Fibroblast of peridontal ligament (primary cell): ENCODE data around the gene GLI3.
"Not testable (repeated sequence)": the region's sequence is repeated elsewhere in the genome, so short reads cannot be mapped to it uniquely, and the experiment has no call there.

Experiments used
- DNase-seq: peaks from one replicate; pipeline ENCODE4 v3.0.0-alpha.2; 2010; ENCODE audit errors: extremely low read depth

The GLI3 gene

GRCh38 chr7:42212541-42213090 lies 24.4 kb downstream of the GLI3 start:
- DNase-seq = no peak

- no peak for DNase-seq
Measured at GRCh38 chr7:42211938-42212337, 25.1 kb downstream of the GLI3 start.

- no peak for DNase-seq
Measured at GRCh38 chr7:42210779-42211178, 26.2 kb downstream of the GLI3 start.

- no peak for DNase-seq
Measured at GRCh38 chr7:42210333-42210732, 26.7 kb downstream of the GLI3 start.

GRCh38 chr7:42209085-42209484 lies 27.9 kb downstream of the GLI3 start:
- DNase-seq = not testable (repeated sequence)

DNA sequence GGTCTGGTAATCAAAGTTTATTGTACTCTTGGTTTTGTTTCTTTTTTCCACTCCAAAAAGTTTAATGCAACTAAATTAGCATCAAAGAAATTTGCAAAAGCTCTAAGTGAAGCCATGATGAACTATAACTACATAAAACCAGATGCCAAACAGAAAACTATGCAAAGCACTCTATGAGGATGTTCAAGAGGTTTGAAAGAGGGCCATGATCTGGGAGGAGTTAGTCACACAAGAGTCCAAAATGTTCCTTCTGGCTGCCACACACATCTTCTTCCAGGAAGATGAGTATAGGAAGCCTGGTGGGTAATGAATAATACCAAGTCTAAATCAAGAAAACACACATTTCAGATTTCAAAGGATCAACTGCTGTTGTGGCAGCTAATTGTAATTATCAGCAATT lies 28.4 kb downstream of the GLI3 start:
- DNase-seq = peak; percentile 53

GRCh38 chr7:42207420-42207819 lies 29.6 kb downstream of the GLI3 start:
- no peak for DNase-seq

DNA sequence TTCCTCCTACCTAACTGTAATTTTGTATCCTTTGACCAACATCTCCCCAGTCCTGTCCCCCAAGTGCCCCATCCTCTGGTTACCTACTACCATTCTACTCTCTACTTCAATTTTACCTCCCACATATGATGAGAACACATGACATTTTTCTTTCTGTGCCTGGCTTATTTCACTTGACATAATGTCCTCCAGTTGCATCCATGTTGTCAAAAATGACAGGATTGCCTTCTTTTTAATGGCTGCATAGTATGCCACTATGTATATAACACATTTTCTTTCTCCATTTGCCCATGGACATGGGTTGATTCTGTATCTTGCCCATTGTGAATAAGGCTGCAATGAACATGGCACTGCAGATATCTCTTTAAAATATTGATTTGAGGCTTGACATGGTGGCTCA lies 33.7 kb downstream of the GLI3 start:
- DNase-seq = no peak

DNA sequence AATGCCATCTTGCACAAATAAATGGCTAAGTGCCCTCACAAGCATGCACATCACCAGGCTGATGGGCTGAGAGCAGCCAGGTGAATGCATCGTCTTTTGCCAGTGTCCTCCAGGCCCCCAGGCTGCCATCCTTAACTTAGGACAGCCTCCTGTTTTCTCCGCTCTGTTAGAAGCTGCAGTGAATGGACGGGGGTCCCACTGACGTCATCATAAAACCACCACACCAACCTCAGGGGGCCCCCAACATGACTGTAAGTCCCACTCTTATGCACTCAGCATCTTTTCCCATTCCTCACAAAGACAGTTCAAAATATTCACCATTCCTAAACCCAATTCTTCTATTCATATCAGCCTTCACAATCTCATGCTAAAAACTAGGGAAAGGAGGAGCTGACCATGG lies 34.4 kb downstream of the GLI3 start:
- no peak for DNase-seq

DNA sequence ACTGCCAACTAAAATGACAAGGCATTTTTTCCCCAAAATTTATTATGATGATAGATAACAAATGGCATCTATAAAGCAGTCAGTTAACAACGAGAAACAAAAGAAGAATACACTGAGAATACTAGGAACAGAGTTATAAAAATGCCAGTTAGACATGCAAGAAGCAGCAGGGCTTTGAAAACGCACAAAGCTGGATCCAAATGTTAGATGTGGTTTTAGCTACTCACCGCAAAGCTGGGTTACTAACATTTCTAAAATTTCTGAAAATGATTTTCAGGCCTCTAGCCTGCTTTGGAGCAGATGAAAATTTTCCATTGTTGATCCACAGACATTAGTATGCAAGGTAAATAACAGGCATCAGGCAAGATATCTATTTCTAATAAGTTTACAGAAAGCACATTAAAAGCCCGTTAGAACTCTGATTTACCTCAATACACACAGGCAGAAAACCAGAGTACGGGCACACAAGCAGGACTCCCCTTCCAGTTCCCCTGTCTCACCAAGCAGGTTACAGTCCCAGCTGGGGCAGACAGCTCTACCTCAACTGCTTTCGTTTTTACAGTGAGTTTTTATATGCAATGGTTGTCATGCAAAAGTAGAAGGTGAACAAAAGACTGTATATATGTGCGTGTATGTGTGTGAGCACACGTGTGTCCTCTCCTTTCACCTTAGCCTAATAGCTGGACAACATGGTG lies 37.9 kb downstream of the GLI3 start:
- DNase-seq = peak; percentile 86

DNA sequence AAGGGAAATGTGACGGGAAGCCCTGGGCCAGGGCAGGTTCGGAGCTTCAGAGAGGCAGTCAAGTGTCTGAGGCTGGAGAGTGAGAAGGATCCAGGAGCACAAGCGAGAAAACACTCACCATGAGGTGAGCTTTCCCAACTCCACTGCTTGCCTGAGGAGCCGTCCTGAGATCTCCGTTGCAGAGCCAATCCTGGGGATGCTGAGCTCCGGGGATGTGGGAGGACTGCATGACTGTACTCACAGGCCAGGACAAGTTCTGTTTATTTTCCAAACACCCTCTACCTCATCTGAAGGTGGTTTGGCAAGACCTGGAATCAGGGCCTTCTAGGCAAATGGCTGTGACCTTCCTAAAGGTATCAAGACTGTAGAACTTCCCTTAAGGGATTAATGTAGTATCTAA lies 38.7 kb downstream of the GLI3 start:
- no peak for DNase-seq

GRCh38 chr7:42197451-42197850 lies 39.6 kb downstream of the GLI3 start:
- peak; percentile 51 for DNase-seq

GRCh38 chr7:42194238-42194637 lies 42.8 kb downstream of the GLI3 start:
- peak; percentile 49 for DNase-seq

- peak; percentile 29 for DNase-seq
Measured at GRCh38 chr7:42193471-42194129, 43.4 kb downstream of the GLI3 start.

DNA sequence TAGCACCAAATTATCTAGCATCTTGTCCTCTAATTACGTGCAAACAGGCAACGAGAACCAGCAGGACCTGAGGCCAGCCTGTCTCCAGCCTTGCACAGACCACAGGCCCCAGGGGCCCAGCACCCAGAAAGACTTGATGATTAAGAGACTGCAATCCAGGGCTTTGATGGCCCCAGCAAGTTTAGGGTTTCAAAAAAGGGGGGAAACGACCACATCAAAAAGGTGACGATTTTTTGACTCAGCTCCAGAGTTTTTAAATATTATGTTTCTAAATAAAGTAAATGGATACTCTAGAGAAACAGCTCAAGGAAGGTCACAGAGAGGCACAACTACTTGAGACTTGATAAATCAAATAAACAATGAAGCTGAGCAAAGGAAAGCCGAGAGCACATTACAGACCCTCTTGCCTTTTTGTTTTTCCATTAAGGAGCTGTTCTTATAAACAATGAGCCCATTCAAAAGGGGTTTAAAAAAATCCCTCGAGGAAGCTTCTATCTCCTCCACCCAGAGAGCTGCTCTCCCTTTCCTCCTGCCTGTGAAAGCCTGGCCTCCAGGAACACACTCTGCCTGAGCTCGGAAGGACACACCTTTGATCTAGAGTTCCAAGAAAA lies 44.1 kb downstream of the GLI3 start:
- peak; percentile 44 for DNase-seq

DNA sequence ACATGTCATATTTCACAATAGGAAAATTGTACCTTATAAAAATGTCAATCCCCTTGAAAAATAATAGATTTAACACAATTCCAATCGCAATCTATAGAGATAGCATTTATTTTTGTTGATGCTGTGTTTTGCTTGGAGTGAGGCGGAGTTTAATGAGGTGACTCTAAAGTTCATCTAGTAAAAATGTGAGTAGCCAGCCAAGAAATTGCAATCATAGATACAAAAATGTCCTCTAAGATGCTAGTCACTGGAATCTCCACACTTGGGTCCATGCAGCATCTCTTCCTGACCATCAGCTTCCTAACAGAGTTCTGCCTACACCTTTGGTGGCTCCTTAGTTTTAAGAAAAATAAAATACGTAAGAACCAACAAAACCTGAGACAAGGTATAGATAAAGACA lies 44.9 kb downstream of the GLI3 start:
- DNase-seq = peak; percentile 24

- no peak for DNase-seq
Measured at GRCh38 chr7:42189535-42189934, 47.5 kb downstream of the GLI3 start.

DNA sequence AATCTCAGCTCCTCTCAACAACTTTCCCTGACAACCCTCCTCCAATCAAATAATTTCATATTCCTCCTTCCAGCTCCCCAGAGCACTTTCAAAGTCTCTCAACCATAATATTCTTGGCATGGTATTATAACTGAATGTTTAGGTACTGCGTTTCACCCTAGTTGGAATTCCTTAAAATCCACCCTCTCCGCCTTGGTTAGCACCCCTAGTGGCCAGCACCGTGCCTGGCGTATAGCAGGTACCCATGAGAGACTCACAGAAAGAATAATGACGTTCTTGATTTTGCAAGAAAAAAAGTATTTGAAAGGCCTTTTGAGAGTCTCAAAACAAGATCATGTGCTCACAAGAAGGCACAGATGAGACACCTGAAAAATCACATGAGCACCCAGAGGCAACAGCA lies 50.9 kb downstream of the GLI3 start:
- no peak for DNase-seq

DNA sequence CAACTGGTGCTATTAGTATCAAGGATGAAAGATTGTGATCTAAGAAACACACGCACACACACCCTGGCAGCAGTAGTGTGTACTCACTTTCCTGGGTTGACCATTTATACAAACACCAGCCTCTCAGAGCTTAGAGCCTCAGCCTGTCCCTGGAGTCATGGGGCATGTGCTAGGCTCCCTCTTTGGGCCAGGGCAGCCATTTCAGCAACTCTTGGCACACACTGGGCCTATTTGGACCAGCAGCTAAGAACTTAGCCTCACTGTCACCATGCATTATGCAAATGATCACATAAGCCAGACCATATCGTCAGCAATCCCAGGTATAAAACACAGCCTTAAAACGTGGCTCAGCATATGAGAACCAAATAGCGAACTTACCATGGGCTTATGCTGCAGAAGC lies 51.3 kb downstream of the GLI3 start:
- no peak for DNase-seq

GRCh38 chr7:42183547-42183946 lies 53.5 kb downstream of the GLI3 start:
- peak; percentile 15 for DNase-seq

- no peak for DNase-seq
Measured at GRCh38 chr7:42181566-42181965, 55.4 kb downstream of the GLI3 start.

- DNase-seq = peak; percentile 76
Measured at GRCh38 chr7:42180806-42181205, 56.2 kb downstream of the GLI3 start.

DNA sequence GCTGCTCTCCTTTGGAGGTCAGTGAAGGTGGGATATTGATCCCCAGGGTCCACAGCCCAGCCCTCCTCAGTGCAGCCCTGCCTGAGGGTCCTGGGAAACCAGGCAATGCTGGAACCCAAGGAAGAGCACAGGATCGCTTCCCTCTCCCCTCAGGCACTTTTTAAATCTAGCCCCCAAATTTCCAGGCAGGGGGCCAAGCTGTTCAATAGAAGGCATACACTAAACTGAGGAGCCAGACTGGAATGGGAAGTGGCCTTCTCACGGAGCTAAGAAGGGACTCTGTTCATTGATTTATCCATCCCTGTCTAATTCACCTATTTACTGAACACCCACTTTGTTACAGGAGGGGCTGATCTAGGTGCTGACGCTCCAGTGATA lies 60.3 kb downstream of the GLI3 start:
- no peak for DNase-seq
